Stimulated activated CD8-positive, alpha-beta memory T cell treated with anti-CD3 and anti-CD28 coated beads, Interleukin-12 subunit alpha, Interleukin-12 subunit beta, amount 100 ng/mL, for 24 hours (primary cell): ENCODE data around the gene RUBCN.
A peak's percentile ranks its signal among the peaks of the same experiment; 100 is the strongest.
"Not testable (repeated sequence)": the region's sequence is repeated elsewhere in the genome, so short reads cannot be mapped to it uniquely, and the experiment has no call there.

Source experiments
- DNase-seq: peaks from one replicate; pipeline ENCODE4 v3.0.0-alpha.2; 2020; ENCODE audit errors: extremely low read depth

The RUBCN gene

DNA sequence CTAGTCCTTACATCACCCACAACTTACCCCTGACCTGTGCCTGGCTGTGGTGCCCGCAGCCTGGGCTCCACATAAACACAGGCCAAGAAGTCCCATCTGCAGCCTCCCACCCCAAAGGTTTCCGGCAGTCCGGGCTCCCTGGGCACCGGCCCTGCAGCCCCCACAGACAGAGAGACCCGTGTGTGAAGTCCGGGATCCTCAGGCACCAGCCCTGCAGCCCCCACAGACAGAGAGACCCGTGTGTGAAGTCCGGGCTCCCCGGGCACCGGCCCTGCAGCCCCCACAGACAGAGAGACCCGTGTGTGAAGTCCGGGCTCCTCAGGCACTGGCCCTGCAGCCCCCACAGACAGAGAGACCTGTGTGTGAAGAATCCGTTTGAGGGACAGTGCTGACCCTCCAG lies 78.0 kb downstream of the RUBCN start:
- DNase-seq, result not testable (repeated sequence)

- DNase-seq, result not testable (repeated sequence)
Measured at GRCh38 chr3:197657541-197658292, 79.0 kb downstream of the RUBCN start.

- DNase-seq, result not testable (repeated sequence)
Measured at GRCh38 chr3:197656960-197657359, 79.7 kb downstream of the RUBCN start.

DNA sequence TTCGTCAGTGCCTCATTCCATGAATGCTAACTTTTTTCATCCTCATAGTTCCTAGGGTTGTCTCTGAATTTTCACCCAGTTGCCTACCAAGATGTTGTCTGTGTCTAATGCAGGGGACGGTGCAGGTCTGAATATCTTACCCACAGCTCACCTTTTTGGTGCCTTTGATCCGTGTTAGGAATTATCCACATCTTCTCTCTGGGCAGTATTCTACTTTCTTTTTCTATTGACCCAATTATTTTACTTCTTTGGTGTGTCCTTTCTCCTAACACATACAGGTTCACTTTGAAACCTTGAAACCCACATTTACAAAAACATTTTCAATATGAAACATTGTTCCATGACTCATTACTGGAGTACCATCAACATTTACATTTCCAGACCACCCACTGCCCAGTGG lies 80.6 kb downstream of the RUBCN start:
- DNase-seq, result not testable (repeated sequence)

GRCh38 chr3:197654998-197655330 lies 81.7 kb downstream of the RUBCN start:
- DNase-seq, result not testable (repeated sequence)

- not testable (repeated sequence) for DNase-seq
Measured at GRCh38 chr3:197654090-197654997, 82.4 kb downstream of the RUBCN start.

DNA sequence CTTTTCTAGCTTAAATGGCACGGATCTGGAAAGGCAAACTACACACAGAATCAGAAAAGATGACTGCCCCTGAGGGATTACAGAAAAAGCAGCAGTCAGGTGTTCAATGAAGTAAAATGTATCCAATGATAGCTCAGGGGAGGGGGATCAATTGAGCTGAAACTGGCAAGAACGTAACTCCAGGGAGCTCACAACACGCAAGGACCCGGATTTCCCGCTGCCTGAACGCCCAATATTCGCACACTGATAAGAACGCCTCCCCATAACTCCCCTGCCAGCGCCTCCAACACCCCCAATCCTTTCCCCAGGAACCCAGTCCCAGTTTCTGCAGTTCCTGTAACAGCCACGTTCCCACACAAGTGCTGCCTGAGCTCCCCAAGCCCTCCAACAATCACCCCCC lies 83.8 kb downstream of the RUBCN start:
- not testable (repeated sequence) for DNase-seq

DNA sequence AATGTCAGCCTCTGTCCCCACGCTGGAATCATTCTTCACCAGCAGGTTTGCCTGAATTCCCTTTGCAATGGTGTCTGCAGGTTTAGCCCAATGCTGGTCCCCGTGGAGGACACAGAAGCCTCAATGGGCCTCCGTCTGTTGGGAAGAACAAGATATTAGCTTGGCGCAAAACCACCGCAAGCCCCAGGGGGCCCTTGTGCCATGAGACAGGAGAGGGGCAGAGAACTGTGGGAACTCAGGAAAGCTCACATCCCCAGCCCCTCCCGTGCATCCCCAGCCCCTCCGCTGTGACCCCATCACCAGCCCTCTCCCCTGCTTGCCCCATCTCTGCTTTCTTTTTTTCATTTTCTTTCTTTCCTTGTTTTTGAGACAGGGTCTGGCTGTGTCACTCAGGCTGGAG lies 89.1 kb downstream of the RUBCN start:
- not testable (repeated sequence) for DNase-seq

- not testable (repeated sequence) for DNase-seq
Measured at GRCh38 chr3:197647191-197647590, 89.5 kb downstream of the RUBCN start.

GRCh38 chr3:197646294-197646693 lies 90.4 kb downstream of the RUBCN start:
- DNase-seq, result not testable (repeated sequence)

DNA sequence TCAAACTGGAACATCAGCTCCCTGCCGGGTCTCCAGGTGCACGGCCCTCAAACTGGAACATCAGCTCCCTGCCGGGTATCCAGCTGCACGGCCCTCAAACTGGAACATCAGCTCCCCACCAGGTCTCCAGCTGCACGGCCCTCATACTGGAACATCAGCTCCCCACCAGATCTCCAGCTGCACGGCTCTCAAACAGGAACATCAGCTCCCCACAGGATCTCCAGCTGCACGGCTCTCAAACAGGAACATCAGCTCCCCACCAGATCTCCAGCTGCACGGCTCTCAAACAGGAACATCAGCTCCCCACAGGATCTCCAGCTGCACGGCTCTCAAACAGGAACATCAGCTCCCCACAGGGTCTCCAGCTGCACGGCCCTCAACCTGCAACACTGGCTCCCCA lies 99.1 kb downstream of the RUBCN start:
- not testable (repeated sequence) for DNase-seq

- DNase-seq, result not testable (repeated sequence)
Measured at GRCh38 chr3:197631989-197632388, 104.7 kb downstream of the RUBCN start.

- not testable (repeated sequence) for DNase-seq
Measured at GRCh38 chr3:197630766-197631165, 105.9 kb downstream of the RUBCN start.

- not testable (repeated sequence) for DNase-seq
Measured at GRCh38 chr3:197629286-197629685, 107.4 kb downstream of the RUBCN start.

- peak; percentile 61 for DNase-seq
Measured at GRCh38 chr3:197627772-197628523, 108.8 kb downstream of the RUBCN start.

DNA sequence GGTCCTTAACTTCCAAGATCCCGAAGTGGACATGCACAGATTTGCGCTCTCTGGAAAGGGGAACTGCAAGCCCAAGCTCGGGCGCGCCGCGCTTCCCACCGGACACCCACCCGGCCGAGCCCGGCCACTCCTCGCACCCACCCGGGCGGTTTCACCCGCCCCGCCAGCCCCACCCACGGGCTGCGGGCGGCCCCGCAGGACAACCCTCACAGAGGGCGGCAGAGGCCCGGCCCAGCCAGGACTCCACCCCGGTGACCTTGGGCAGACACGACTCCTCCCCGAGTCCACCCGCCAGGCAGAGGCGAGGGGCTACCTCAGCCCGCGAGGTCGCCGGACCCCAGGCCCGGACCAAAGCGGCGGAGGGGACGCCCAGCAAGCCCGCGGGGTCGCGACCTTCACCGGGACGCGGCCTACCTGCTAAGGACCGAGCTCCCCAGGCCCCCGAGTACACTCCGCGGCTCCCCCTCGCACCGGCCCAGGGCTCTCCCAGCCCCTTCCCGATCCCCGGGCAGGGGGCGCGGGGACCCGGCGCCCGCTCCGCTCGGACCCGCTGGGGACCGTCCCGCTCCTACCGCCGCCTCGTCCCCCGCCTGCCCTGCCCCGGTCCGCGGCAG lies 109.4 kb downstream of the RUBCN start:
- not testable (repeated sequence) for DNase-seq

GRCh38 chr3:197626404-197627157 lies 110.1 kb downstream of the RUBCN start:
- DNase-seq, result not testable (repeated sequence)

- DNase-seq, result not testable (repeated sequence)
Measured at GRCh38 chr3:197621478-197621877, 115.2 kb downstream of the RUBCN start.
